ENCODE data around the gene GALNT9. TPM values are rescaled to one million over a fixed set of nuclear protein-coding genes. Genes with fewer than 3 reads are reported as not detected.

Gene GALNT9
- total RNA-seq, 1 experiment from 2014 or later = 0.45 TPM

GRCh38 chr12:132325733-132326130 lies 3.7 kb downstream of the GALNT9 start:
- H3K4me1 Mint-ChIP-seq (ENCODE audit: low read depth, unreplicated experiment) = no peaks in the 10 kb centered on the region
- H3K27ac Mint-ChIP-seq (ENCODE audit: unreplicated experiment) = no peak overlapping the region
- POLR2A ChIA-PET = no interaction called here
- no TSS peak for BruUV-seq (replicated peaks)
- Histone ChIP-seq H3K9me3 (no peaks in the 10 kb centered on the region), H3K4me3 (ENCODE audit: low read depth, low read length) (no peak overlapping the region), H3K4me1 (no peaks in the 10 kb centered on the region), H3K27me3 (replicated peaks; ENCODE audit: control insufficient read depth, insufficient read depth, low read length) (peaks cover 3% of the 10 kb centered on the region), H3K36me3 (ENCODE audit: control insufficient read depth, insufficient read depth, low read length) (no peaks in the 10 kb centered on the region)
- H3K36me3 Mint-ChIP-seq (ENCODE audit: insufficient read depth, unreplicated experiment) = no peaks in the 10 kb centered on the region
- intact Hi-C loops (cut with micrococcal nuclease; ENCODE audit: unreplicated experiment) = no loop called here
- no peak overlapping the region for H3K4me3 Mint-ChIP-seq (ENCODE audit: unreplicated experiment)
- DNase-seq = no peak
- CTCF ChIA-PET = no interaction called here
- peaks cover 18% of the 10 kb centered on the region for H3K27me3 Mint-ChIP-seq (ENCODE audit: insufficient read depth, unreplicated experiment)
- TF ChIP-seq, protein P1, sequence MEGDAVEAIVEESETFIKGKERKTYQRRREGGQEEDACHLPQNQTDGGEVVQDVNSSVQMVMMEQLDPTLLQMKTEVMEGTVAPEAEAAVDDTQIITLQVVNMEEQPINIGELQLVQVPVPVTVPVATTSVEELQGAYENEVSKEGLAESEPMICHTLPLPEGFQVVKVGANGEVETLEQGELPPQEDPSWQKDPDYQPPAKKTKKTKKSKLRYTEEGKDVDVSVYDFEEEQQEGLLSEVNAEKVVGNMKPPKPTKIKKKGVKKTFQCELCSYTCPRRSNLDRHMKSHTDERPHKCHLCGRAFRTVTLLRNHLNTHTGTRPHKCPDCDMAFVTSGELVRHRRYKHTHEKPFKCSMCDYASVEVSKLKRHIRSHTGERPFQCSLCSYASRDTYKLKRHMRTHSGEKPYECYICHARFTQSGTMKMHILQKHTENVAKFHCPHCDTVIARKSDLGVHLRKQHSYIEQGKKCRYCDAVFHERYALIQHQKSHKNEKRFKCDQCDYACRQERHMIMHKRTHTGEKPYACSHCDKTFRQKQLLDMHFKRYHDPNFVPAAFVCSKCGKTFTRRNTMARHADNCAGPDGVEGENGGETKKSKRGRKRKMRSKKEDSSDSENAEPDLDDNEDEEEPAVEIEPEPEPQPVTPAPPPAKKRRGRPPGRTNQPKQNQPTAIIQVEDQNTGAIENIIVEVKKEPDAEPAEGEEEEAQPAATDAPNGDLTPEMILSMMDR (IDR thresholded peaks at IDR 0.05; ENCODE audit: insufficient read depth in 1 of 2, low read depth in 1 of 2, low read length in 1 of 2, severe bottlenecking in 1 of 2, unreplicated experiment in 1 of 2) = no peak
- H3K9me3 Mint-ChIP-seq (ENCODE audit: unreplicated experiment) = peaks cover 5% of the 10 kb centered on the region

- intact Hi-C loops (cut with micrococcal nuclease; ENCODE audit: unreplicated experiment) = no loop called here
- Mint-ChIP-seq H3K27me3 (ENCODE audit: insufficient read depth, unreplicated experiment) (peaks cover 15% of the 10 kb centered on the region), H3K4me1 (ENCODE audit: low read depth, unreplicated experiment) (no peaks in the 10 kb centered on the region), H3K4me3 (ENCODE audit: unreplicated experiment) (no peak overlapping the region), H3K27ac (ENCODE audit: unreplicated experiment) (no peak overlapping the region), H3K36me3 (ENCODE audit: insufficient read depth, unreplicated experiment) (no peaks in the 10 kb centered on the region), H3K9me3 (ENCODE audit: unreplicated experiment) (no peaks in the 10 kb centered on the region)
- TF ChIP-seq, protein P1 (IDR thresholded peaks at IDR 0.05; ENCODE audit: insufficient read depth in 1 of 2, low read depth in 1 of 2, low read length in 1 of 2, severe bottlenecking in 1 of 2, unreplicated experiment in 1 of 2) = no peak
- CTCF ChIA-PET = no interaction called here
- no peaks in the 10 kb centered on the region for H3K9me3 ChIP-seq
- POLR2A ChIA-PET = no interaction called here
- H3K27me3 ChIP-seq (replicated peaks; ENCODE audit: control insufficient read depth, insufficient read depth, low read length) = no peaks in the 10 kb centered on the region; the same call in 1 of the 2 replicates
- DNase-seq = no peak
- no peaks in the 10 kb centered on the region for H3K36me3 ChIP-seq (ENCODE audit: control insufficient read depth, insufficient read depth, low read length)
- no TSS peak for BruUV-seq (replicated peaks)
- H3K4me3 ChIP-seq (ENCODE audit: low read depth, low read length) = no peak overlapping the region
- no peaks in the 10 kb centered on the region for H3K4me1 ChIP-seq
These were observed 4.3 kb downstream of the GALNT9 start for GRCh38 chr12:132324841-132325732.

DNA sequence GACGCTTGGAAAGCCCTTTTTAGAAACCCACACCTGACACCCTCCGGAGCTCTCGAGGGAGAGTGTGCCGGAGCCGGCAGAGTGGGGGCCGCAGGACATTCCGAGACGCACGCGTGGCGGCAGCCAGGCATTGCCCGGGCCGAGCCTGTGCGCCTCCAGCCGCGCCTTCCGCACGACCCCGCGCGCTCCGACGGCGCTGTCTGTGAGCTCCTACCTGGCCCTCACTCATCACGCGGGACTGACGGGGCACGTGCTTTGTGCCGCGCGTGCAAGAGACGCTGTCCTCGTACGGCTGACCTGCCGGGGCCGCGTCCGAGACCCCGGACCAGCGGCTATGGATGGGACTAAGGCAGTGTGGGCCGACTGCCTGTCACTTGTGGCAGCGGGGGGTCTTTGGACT lies 5.2 kb downstream of the GALNT9 start:
- H3K4me1 ChIP-seq = no peaks in the 10 kb centered on the region
- Mint-ChIP-seq H3K27ac (ENCODE audit: unreplicated experiment) (no peak overlapping the region), H3K9me3 (ENCODE audit: unreplicated experiment) (no peaks in the 10 kb centered on the region), H3K27me3 (ENCODE audit: insufficient read depth, unreplicated experiment) (peaks cover 15% of the 10 kb centered on the region), H3K4me3 (ENCODE audit: unreplicated experiment) (no peak overlapping the region), H3K4me1 (ENCODE audit: low read depth, unreplicated experiment) (no peaks in the 10 kb centered on the region), H3K36me3 (ENCODE audit: insufficient read depth, unreplicated experiment) (no peaks in the 10 kb centered on the region)
- no peak overlapping the region for H3K4me3 ChIP-seq (ENCODE audit: low read depth, low read length)
- H3K27me3 ChIP-seq (replicated peaks; ENCODE audit: control insufficient read depth, insufficient read depth, low read length) = no peaks in the 10 kb centered on the region; the same call in 1 of the 2 replicates
- no peaks in the 10 kb centered on the region for H3K36me3 ChIP-seq (ENCODE audit: control insufficient read depth, insufficient read depth, low read length)
- no peaks in the 10 kb centered on the region for H3K9me3 ChIP-seq
- TF ChIP-seq, protein P1 (IDR thresholded peaks at IDR 0.05; ENCODE audit: insufficient read depth in 1 of 2, low read depth in 1 of 2, low read length in 1 of 2, severe bottlenecking in 1 of 2, unreplicated experiment in 1 of 2) = no peak
- no TSS peak for BruUV-seq (replicated peaks)
- intact Hi-C loops (cut with micrococcal nuclease; ENCODE audit: unreplicated experiment) = no loop called here
- CTCF ChIA-PET = no interaction called here
- DNase-seq = no peak
- POLR2A ChIA-PET = no interaction called here
